SKM-1 (cell line): Measurements from ENCODE around the gene SRMS.

Experiments
- DNase-seq: peaks from one replicate; lab custom pipeline; 2025; ENCODE audit not compliant: unreplicated experiment; lab: John Stamatoyannopoulos, UW

Gene SRMS

GRCh38 chr20:63547725-63548480, at the start of gene SRMS:
TSS of gene SRMS (minus strand) at chr20:63547749. CDS start at chr20:63547463, 286 bp downstream.
- DNase-seq, result no peak

- no peak for DNase-seq
These were observed 48.9 kb upstream of the SRMS start for GRCh38 chr20:63596423-63596822.

- DNase-seq, result no peak
These were observed 48.0 kb upstream of the SRMS start for GRCh38 chr20:63595416-63596127.

- DNase-seq, result no peak
These were observed 46.6 kb upstream of the SRMS start for GRCh38 chr20:63594043-63594561.

GRCh38 chr20:63592661-63593060, 45.1 kb upstream of the SRMS start:
- DNase-seq, result no peak

GRCh38 chr20:63591786-63592355, 44.3 kb upstream of the SRMS start:
- no peak for DNase-seq

- no peak for DNase-seq
These were observed 43.6 kb upstream of the SRMS start for GRCh38 chr20:63591147-63591533.

- DNase-seq, result no peak
These were observed 42.9 kb upstream of the SRMS start for GRCh38 chr20:63590218-63591146.

- DNase-seq, result no peak
These were observed 42.0 kb upstream of the SRMS start for GRCh38 chr20:63589261-63590217.

GRCh38 chr20:63588641-63589041, 41.1 kb upstream of the SRMS start:
- no peak for DNase-seq

GRCh38 chr20:63587776-63588591, 40.4 kb upstream of the SRMS start:
- DNase-seq, result no peak

GRCh38 chr20:63587256-63587655, 39.7 kb upstream of the SRMS start:
- no peak for DNase-seq

- DNase-seq, result no peak
These were observed 39.2 kb upstream of the SRMS start for GRCh38 chr20:63586797-63587196.

GRCh38 chr20:63585616-63586565, 38.3 kb upstream of the SRMS start:
- no peak for DNase-seq

GRCh38 chr20:63582382-63583063, 35.0 kb upstream of the SRMS start:
- DNase-seq, result no peak

GRCh38 chr20:63580796-63581461, 33.4 kb upstream of the SRMS start:
- no peak for DNase-seq
